SJSA1 (cell line): Measurements from ENCODE around the gene SOX5. TPM values are rescaled to one million over a fixed set of nuclear protein-coding genes. Genes with fewer than 3 reads are reported as not detected.

Experiments used
- DNase-seq, 2 experiments: peaks; one replicate each; pipeline ENCODE4 v3.0.0-alpha.2; 2015 to 2020; ENCODE audit warnings: low spot score in 2 of 2, low read depth in 1 of 2
- H3K27ac ChIP-seq: fragments of 250-450 bp; sonication (Bioruptor Pico); 2 replicates; pipeline ENCODE4 v1.5.1; 2020; ENCODE audit warnings: mild to moderate bottlenecking, moderate library complexity
- H3K27me3 ChIP-seq: fragments of 250-450 bp; sonication (Bioruptor Pico); replicated peaks from 2 replicates; pipeline ENCODE4 v1.5.1; 2020; ENCODE audit warnings: mild to moderate bottlenecking, moderate library complexity
- H3K36me3 ChIP-seq: fragments of 250-450 bp; sonication (Bioruptor Pico); 2 replicates; pipeline ENCODE4 v1.5.1; 2020; ENCODE audit warnings: mild to moderate bottlenecking
- H3K4me1 ChIP-seq: fragments of 250-450 bp; sonication (Bioruptor Pico); replicated peaks from 2 replicates; pipeline ENCODE4 v1.6.1; 2021; ENCODE audit warnings: mild to moderate bottlenecking
- H3K4me3 ChIP-seq: fragments of 250-450 bp; sonication (Bioruptor Pico); 2 replicates; pipeline ENCODE4 v1.5.1; 2020; ENCODE audit warnings: mild to moderate bottlenecking
- H3K9me3 ChIP-seq: fragments of 250-450 bp; sonication (Bioruptor Pico); replicated peaks from 2 replicates; pipeline ENCODE4 v1.5.1; 2020; ENCODE audit warnings: mild to moderate bottlenecking
- total RNA-seq: library from RNA; depleted of rRNA; stranded (reverse); fragments of >200 nt; shearing (Covaris generic); gene quantifications from 2 replicates; pipeline ENCODE4 v1.2.3, GENCODE V29; 2014

The SOX5 gene
- total RNA-seq, 1 experiment from 2014 or later = 5.0 TPM

GRCh38 chr12:23611320-23611719, 338.1 kb downstream of the SOX5 start:
- Histone ChIP-seq H3K4me3 (no peak overlapping the region), H3K4me1 (no peaks in the 10 kb centered on the region), H3K36me3 (no peaks in the 10 kb centered on the region), H3K9me3 (no peaks in the 10 kb centered on the region), H3K27ac (no peak overlapping the region), H3K27me3 (no peaks in the 10 kb centered on the region)
- DNase-seq = no peak

- H3K4me1 ChIP-seq = no peaks in the 10 kb centered on the region
- no peaks in the 10 kb centered on the region for H3K9me3 ChIP-seq
- H3K36me3 ChIP-seq = no peaks in the 10 kb centered on the region
- H3K27ac ChIP-seq = no peak overlapping the region
- no peaks in the 10 kb centered on the region for H3K27me3 ChIP-seq
- no peak for DNase-seq
- H3K4me3 ChIP-seq = no peak overlapping the region
These were observed 348.6 kb downstream of the SOX5 start for GRCh38 chr12:23600919-23601318.

DNA sequence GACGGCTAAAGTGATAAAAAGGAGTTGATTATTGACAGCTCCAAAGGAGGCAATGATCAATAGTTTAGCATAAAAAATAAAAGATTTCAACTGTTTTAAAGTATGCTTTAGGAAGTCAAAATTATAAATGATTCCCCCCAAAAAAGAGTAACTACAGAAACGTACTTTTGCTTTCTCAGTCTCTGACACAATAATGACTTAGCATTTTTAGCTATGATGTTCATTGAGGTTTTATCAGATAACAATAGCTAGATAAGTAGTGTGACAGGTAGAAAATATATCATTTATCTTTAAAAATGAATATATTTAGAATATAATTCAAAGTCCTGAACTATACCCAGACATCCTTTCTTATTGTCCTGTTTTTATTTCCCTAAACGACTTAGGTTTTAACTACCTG, 352.9 kb downstream of the SOX5 start:
- H3K4me1 ChIP-seq = no peaks in the 10 kb centered on the region
- H3K36me3 ChIP-seq = no peaks in the 10 kb centered on the region
- DNase-seq = no peak
- H3K9me3 ChIP-seq = no peaks in the 10 kb centered on the region
- no peak overlapping the region for H3K4me3 ChIP-seq
- no peak overlapping the region for H3K27ac ChIP-seq
- no peaks in the 10 kb centered on the region for H3K27me3 ChIP-seq

DNA sequence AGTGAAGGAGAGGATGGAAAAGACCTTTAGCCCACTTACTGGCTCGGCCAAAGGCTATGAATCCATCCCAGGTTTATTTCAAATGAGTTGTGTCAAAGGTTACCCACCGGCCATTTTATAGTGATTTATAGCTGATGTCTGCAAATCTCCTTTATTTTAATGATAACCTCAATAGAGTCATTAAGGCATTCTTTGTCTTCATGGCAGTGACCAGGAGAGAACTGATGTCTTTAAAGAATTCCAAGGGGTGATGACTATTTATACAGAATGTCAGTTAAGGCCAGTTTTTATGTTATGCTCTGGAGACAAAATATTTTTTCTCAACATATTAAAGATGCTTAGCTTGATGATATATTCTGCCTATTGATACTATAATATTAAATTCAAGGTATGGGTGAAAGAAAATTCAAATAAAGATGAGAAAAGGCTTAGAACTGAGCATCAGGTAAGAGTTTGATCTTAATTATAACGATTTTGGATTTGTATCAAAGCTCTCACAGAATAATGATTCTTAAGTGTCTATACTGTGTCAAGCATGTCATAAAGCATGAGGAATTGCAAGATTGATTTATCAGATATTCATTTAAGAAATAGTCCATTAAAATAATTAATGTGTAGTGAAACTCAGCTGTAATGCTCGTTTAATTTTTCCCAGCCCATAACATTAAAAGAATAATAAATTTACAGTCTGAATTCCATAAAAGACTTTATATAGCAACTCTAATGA, 361.5 kb downstream of the SOX5 start:
- no peaks in the 10 kb centered on the region for H3K36me3 ChIP-seq
- no peak for DNase-seq
- H3K4me3 ChIP-seq = no peak overlapping the region
- H3K4me1 ChIP-seq = no peaks in the 10 kb centered on the region
- no peaks in the 10 kb centered on the region for H3K9me3 ChIP-seq
- no peak overlapping the region for H3K27ac ChIP-seq
- H3K27me3 ChIP-seq = no peaks in the 10 kb centered on the region

DNA sequence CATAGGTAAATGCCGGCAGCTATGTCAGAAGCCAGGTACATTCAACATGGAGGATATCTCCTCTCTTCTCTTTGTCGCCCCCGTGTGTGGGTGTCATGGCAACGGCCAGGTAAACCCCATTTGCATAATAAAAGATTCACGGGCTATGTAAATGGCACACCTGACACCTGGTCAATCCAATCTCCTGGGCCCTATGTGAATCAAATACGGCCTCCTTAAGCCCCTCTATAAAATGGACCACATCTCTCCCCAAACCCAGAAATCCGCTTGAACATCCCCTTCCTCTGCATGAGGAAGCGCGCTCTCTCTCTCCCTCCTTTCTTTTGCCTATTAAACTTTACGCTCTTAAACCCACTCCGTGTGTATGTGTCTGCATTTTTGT, 363.7 kb downstream of the SOX5 start:
- H3K4me3 ChIP-seq = no peak overlapping the region
- no peak overlapping the region for H3K27ac ChIP-seq
- no peaks in the 10 kb centered on the region for H3K36me3 ChIP-seq
- no peaks in the 10 kb centered on the region for H3K27me3 ChIP-seq
- H3K9me3 ChIP-seq = no peaks in the 10 kb centered on the region
- no peaks in the 10 kb centered on the region for H3K4me1 ChIP-seq
- DNase-seq = no peak

- Histone ChIP-seq H3K4me3 (no peak overlapping the region), H3K4me1 (no peaks in the 10 kb centered on the region), H3K9me3 (no peaks in the 10 kb centered on the region), H3K27me3 (no peaks in the 10 kb centered on the region), H3K36me3 (no peaks in the 10 kb centered on the region), H3K27ac (no peak overlapping the region)
- no peak for DNase-seq
These were observed 364.2 kb downstream of the SOX5 start for GRCh38 chr12:23585156-23585781.

DNA sequence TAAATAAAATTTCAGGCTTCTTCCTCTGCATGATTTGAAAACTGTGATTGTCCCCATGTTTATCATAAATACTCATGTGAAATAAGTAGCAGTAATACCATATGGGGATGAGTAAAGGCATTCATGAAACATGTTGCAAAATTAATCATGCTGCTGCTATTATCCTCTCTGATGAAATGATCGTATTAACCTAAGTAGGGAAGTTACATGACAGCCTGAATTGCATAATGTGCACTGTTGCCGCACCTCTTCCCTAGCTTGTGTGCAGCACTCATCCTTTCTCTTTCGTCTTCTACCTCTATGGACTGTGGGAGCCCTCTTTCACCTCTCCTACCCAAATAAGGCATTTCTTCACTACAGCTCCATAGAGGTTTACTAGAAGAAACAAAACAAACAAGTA, 367.6 kb downstream of the SOX5 start:
- H3K36me3 ChIP-seq = no peaks in the 10 kb centered on the region
- H3K4me1 ChIP-seq = no peaks in the 10 kb centered on the region
- H3K9me3 ChIP-seq = no peaks in the 10 kb centered on the region
- no peak overlapping the region for H3K27ac ChIP-seq
- H3K4me3 ChIP-seq = no peak overlapping the region
- no peaks in the 10 kb centered on the region for H3K27me3 ChIP-seq
- no peak for DNase-seq

GRCh38 chr12:23579257-23579656, 370.2 kb downstream of the SOX5 start:
- Histone ChIP-seq H3K9me3 (no peaks in the 10 kb centered on the region), H3K4me3 (no peak overlapping the region), H3K36me3 (no peaks in the 10 kb centered on the region), H3K27me3 (no peaks in the 10 kb centered on the region), H3K4me1 (no peaks in the 10 kb centered on the region), H3K27ac (no peak overlapping the region)
- DNase-seq = no peak

GRCh38 chr12:23576372-23576771, 373.1 kb downstream of the SOX5 start:
- no peak overlapping the region for H3K27ac ChIP-seq
- no peaks in the 10 kb centered on the region for H3K27me3 ChIP-seq
- no peaks in the 10 kb centered on the region for H3K9me3 ChIP-seq
- DNase-seq = no peak
- no peak overlapping the region for H3K4me3 ChIP-seq
- no peaks in the 10 kb centered on the region for H3K4me1 ChIP-seq
- H3K36me3 ChIP-seq = no peaks in the 10 kb centered on the region

DNA sequence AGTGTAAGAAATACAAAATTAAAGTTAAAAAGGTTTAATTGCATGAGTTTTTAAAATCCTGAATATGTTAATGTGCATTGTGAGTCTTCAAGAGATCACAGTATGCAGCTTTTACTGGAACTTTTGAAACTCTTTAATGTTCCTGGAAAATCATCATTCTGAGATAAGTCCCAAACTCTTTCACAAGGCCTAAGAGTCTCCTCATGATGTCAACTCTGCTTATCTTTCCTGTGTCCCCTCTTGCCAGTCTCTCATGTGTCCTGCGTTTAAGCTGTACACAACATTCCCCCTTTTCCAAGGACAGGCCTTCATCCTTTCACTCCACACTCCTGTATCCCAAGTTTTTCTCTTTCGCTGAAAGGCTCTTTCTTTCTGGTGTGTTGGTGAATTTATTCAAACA, 380.1 kb downstream of the SOX5 start:
- Histone ChIP-seq H3K4me1 (no peaks in the 10 kb centered on the region), H3K27ac (no peak overlapping the region), H3K4me3 (no peak overlapping the region)

DNA sequence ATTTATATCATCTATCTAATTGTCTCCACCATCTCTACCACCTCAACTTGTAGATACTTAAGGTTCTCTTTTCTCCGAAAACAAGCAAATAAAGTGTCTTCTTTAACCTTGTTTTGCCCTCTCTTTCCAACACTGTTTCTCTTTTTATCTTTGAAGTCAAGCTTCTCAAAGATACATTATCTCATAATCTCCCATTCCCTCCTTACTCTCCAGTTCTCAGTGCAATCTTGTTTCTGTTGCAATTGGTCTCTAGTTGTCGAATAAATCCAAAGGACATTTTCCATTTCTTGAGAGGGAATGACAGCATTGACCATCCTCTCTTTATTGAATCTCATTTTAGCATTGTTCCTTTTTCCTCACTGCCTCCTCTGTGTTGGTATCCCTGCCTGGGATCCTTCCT, 383.3 kb downstream of the SOX5 start:
- Histone ChIP-seq H3K36me3 (no peaks in the 10 kb centered on the region), H3K9me3 (no peaks in the 10 kb centered on the region), H3K4me3 (no peak overlapping the region), H3K27me3 (no peaks in the 10 kb centered on the region), H3K27ac (no peak overlapping the region), H3K4me1 (no peaks in the 10 kb centered on the region)
- DNase-seq = no peak

More for the DNA sequence above, 380.1 kb downstream of the SOX5 start:
- H3K27me3 ChIP-seq = no peaks in the 10 kb centered on the region
- DNase-seq = no peak
- H3K36me3 ChIP-seq = no peaks in the 10 kb centered on the region
- H3K9me3 ChIP-seq = no peaks in the 10 kb centered on the region

- no peak for DNase-seq
These were observed 384.9 kb downstream of the SOX5 start for GRCh38 chr12:23564451-23565152.

GRCh38 chr12:23561364-23562345, 387.8 kb downstream of the SOX5 start:
- H3K4me1 ChIP-seq = no peaks in the 10 kb centered on the region
- no peak overlapping the region for H3K27ac ChIP-seq
- no peak overlapping the region for H3K4me3 ChIP-seq
- H3K27me3 ChIP-seq = no peaks in the 10 kb centered on the region
- DNase-seq = no peak
- no peaks in the 10 kb centered on the region for H3K9me3 ChIP-seq
- no peaks in the 10 kb centered on the region for H3K36me3 ChIP-seq

More at GRCh38 chr12:23564451-23565152, 384.9 kb downstream of the SOX5 start:
- H3K4me3 ChIP-seq = no peak overlapping the region
- no peaks in the 10 kb centered on the region for H3K9me3 ChIP-seq
- H3K36me3 ChIP-seq = no peaks in the 10 kb centered on the region
- H3K27ac ChIP-seq = no peak overlapping the region
- H3K27me3 ChIP-seq = no peaks in the 10 kb centered on the region
- H3K4me1 ChIP-seq = no peaks in the 10 kb centered on the region
